ENCODE results near the gene PTCRA.
"Not testable (repeated sequence)": the region's sequence is repeated elsewhere in the genome, so short reads cannot be mapped to it uniquely, and the experiment has no call there.

DNA sequence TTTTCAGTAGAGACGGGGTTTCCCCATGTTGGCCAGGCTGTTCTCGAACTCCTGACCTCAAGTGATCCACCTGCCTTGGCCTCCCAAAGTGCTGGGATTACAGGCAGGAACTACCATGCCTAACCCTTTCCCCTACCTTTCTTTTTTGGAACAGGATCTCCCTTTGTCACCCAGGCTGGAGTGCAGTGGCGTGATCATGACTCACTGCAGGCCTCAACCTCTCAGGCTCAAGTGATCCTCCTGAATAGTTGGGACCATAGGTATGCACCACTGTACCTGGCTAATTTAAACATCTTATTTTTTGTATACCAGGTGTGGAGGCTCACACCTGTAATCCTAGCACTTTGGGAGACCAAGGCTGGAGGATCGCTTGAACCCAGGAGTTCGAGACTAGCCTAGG lies 25.5 kb downstream of the PTCRA start:
- TF ChIP-seq, protein P1, sequence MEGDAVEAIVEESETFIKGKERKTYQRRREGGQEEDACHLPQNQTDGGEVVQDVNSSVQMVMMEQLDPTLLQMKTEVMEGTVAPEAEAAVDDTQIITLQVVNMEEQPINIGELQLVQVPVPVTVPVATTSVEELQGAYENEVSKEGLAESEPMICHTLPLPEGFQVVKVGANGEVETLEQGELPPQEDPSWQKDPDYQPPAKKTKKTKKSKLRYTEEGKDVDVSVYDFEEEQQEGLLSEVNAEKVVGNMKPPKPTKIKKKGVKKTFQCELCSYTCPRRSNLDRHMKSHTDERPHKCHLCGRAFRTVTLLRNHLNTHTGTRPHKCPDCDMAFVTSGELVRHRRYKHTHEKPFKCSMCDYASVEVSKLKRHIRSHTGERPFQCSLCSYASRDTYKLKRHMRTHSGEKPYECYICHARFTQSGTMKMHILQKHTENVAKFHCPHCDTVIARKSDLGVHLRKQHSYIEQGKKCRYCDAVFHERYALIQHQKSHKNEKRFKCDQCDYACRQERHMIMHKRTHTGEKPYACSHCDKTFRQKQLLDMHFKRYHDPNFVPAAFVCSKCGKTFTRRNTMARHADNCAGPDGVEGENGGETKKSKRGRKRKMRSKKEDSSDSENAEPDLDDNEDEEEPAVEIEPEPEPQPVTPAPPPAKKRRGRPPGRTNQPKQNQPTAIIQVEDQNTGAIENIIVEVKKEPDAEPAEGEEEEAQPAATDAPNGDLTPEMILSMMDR (IDR thresholded peaks at IDR 0.05; ENCODE audit: low read depth, low read length) = not testable (repeated sequence)
- not testable (repeated sequence) for TF ChIP-seq POLR2A (IDR thresholded peaks at IDR 0.05; ENCODE audit: extremely low read depth, insufficient read length)
